Activated naive CD8-positive, alpha-beta T cell treated with anti-CD3 and anti-CD28 coated beads, Interleukin-2, amount 50 U/mL, for 24 hours (primary cell): Measurements from ENCODE around the gene PIK3AP1.
"Not testable (repeated sequence)": the region's sequence is repeated elsewhere in the genome, so short reads cannot be mapped to it uniquely, and the experiment has no call there.

Source experiments
- ATAC-seq: fragments of 150-1000 bp; cut with Tn5 transposase; one replicate; pipeline ENCODE4 v1.10.0; 2021
- DNase-seq: peaks from one replicate; pipeline ENCODE4 v3.0.0; 2021
- H3K27ac Mint-ChIP-seq: one replicate; pipeline ENCODE4 v1.8.0; 2021; ENCODE audit warnings: mild to moderate bottlenecking, mixed read lengths
- H3K27me3 Mint-ChIP-seq: one replicate; pipeline ENCODE4 v1.8.0; 2021; ENCODE audit warnings: mixed read lengths
- H3K36me3 Mint-ChIP-seq: one replicate; pipeline ENCODE4 v1.8.0; 2021; ENCODE audit warnings: low read depth, mixed read lengths
- H3K4me1 Mint-ChIP-seq: one replicate; pipeline ENCODE4 v1.8.0; 2021; ENCODE audit warnings: mixed read lengths
- H3K4me3 Mint-ChIP-seq: one replicate; pipeline ENCODE4 v1.8.0; 2021; ENCODE audit warnings: mild to moderate bottlenecking, moderate library complexity, mixed read lengths
- H3K9me3 Mint-ChIP-seq: one replicate; pipeline ENCODE4 v1.8.0; 2021; ENCODE audit warnings: mixed read lengths

PIK3AP1 gene

GRCh38 chr10:96576277-96576980, 143.9 kb downstream of the PIK3AP1 start:
- H3K9me3 Mint-ChIP-seq = no peaks in the 10 kb centered on the region
- peaks cover 58% of the 10 kb centered on the region for H3K4me1 Mint-ChIP-seq
- H3K36me3 Mint-ChIP-seq = peaks cover 58% of the 10 kb centered on the region
- no peak overlapping the region for H3K4me3 Mint-ChIP-seq
- no peaks in the 10 kb centered on the region for H3K27me3 Mint-ChIP-seq
- H3K27ac Mint-ChIP-seq = no peak overlapping the region
- ATAC-seq (no peak), DNase-seq (no peak)

- H3K4me1 Mint-ChIP-seq = peaks cover 47% of the 10 kb centered on the region
Observed at GRCh38 chr10:96574564-96574963, 145.8 kb downstream of the PIK3AP1 start.

GRCh38 chr10:96573036-96573435, 147.3 kb downstream of the PIK3AP1 start:
- peaks cover 38% of the 10 kb centered on the region for H3K4me1 Mint-ChIP-seq
- DNase-seq (no peak), ATAC-seq (no peak)
- no peak overlapping the region for H3K27ac Mint-ChIP-seq
- H3K36me3 Mint-ChIP-seq = peaks cover 55% of the 10 kb centered on the region
- no peaks in the 10 kb centered on the region for H3K27me3 Mint-ChIP-seq
- no peak overlapping the region for H3K4me3 Mint-ChIP-seq
- H3K9me3 Mint-ChIP-seq = no peaks in the 10 kb centered on the region

More at GRCh38 chr10:96574564-96574963, 145.8 kb downstream of the PIK3AP1 start:
- not testable (repeated sequence) for H3K27me3 Mint-ChIP-seq, H3K4me3 Mint-ChIP-seq, H3K27ac Mint-ChIP-seq, ATAC-seq, DNase-seq, H3K9me3 Mint-ChIP-seq
- peaks cover 56% of the 10 kb centered on the region for H3K36me3 Mint-ChIP-seq

- Mint-ChIP-seq H3K4me1 (peaks cover 34% of the 10 kb centered on the region), H3K36me3 (peaks cover 48% of the 10 kb centered on the region), H3K4me3 (no peak overlapping the region), H3K27me3 (no peaks in the 10 kb centered on the region), H3K27ac (no peak overlapping the region), H3K9me3 (no peaks in the 10 kb centered on the region)
- no peak for DNase-seq
- no peak for ATAC-seq
Observed at GRCh38 chr10:96570983-96571964, 149.0 kb downstream of the PIK3AP1 start.

- no peak for DNase-seq
- Mint-ChIP-seq H3K36me3 (peaks cover 43% of the 10 kb centered on the region), H3K27me3 (no peaks in the 10 kb centered on the region), H3K9me3 (no peaks in the 10 kb centered on the region), H3K4me1 (peaks cover 37% of the 10 kb centered on the region), H3K27ac (no peak overlapping the region), H3K4me3 (no peak overlapping the region)
- ATAC-seq = no peak
Observed at GRCh38 chr10:96570511-96570910, 149.8 kb downstream of the PIK3AP1 start.

GRCh38 chr10:96568402-96568801, 151.9 kb downstream of the PIK3AP1 start:
- DNase-seq (no peak), ATAC-seq (no peak)
- H3K27me3 Mint-ChIP-seq = no peaks in the 10 kb centered on the region
- H3K4me1 Mint-ChIP-seq = peaks cover 35% of the 10 kb centered on the region
- no peak overlapping the region for H3K4me3 Mint-ChIP-seq
- peaks cover 40% of the 10 kb centered on the region for H3K36me3 Mint-ChIP-seq
- no peaks in the 10 kb centered on the region for H3K9me3 Mint-ChIP-seq
- H3K27ac Mint-ChIP-seq = no peak overlapping the region

- peaks cover 28% of the 10 kb centered on the region for H3K4me1 Mint-ChIP-seq
- H3K27me3 Mint-ChIP-seq = no peaks in the 10 kb centered on the region
- no peaks in the 10 kb centered on the region for H3K9me3 Mint-ChIP-seq
- ATAC-seq (peak; percentile 80), DNase-seq (no peak)
- H3K4me3 Mint-ChIP-seq = no peak overlapping the region
- no peak overlapping the region for H3K27ac Mint-ChIP-seq
- H3K36me3 Mint-ChIP-seq = peaks cover 38% of the 10 kb centered on the region
Observed at GRCh38 chr10:96565774-96566173, 154.5 kb downstream of the PIK3AP1 start.

- Mint-ChIP-seq H3K4me3 (no peak overlapping the region), H3K4me1 (peaks cover 9% of the 10 kb centered on the region), H3K36me3 (peaks cover 42% of the 10 kb centered on the region), H3K9me3 (no peaks in the 10 kb centered on the region), H3K27ac (no peak overlapping the region), H3K27me3 (no peaks in the 10 kb centered on the region)
- ATAC-seq = no peak
- no peak for DNase-seq
Observed at GRCh38 chr10:96560966-96561887, 159.1 kb downstream of the PIK3AP1 start.

- H3K4me1 Mint-ChIP-seq = peaks cover 4% of the 10 kb centered on the region
- ATAC-seq = no peak
- no peak overlapping the region for H3K4me3 Mint-ChIP-seq
- H3K27me3 Mint-ChIP-seq = no peaks in the 10 kb centered on the region
- no peak overlapping the region for H3K27ac Mint-ChIP-seq
- DNase-seq = no peak
- H3K9me3 Mint-ChIP-seq = no peaks in the 10 kb centered on the region
- H3K36me3 Mint-ChIP-seq = peaks cover 42% of the 10 kb centered on the region
Observed at GRCh38 chr10:96560489-96560888, 159.8 kb downstream of the PIK3AP1 start.

- Mint-ChIP-seq H3K27ac (no peak overlapping the region), H3K36me3 (peaks cover 23% of the 10 kb centered on the region), H3K4me1 (no peaks in the 10 kb centered on the region), H3K4me3 (no peak overlapping the region), H3K27me3 (no peaks in the 10 kb centered on the region), H3K9me3 (no peaks in the 10 kb centered on the region)
- DNase-seq (no peak), ATAC-seq (no peak)
Observed at GRCh38 chr10:96556003-96556402, 164.3 kb downstream of the PIK3AP1 start.

- no peak for DNase-seq
- ATAC-seq = no peak
- H3K4me1 Mint-ChIP-seq = no peaks in the 10 kb centered on the region
- no peak overlapping the region for H3K27ac Mint-ChIP-seq
- H3K4me3 Mint-ChIP-seq = no peak overlapping the region
- peaks cover 22% of the 10 kb centered on the region for H3K36me3 Mint-ChIP-seq
- H3K9me3 Mint-ChIP-seq = no peaks in the 10 kb centered on the region
- no peaks in the 10 kb centered on the region for H3K27me3 Mint-ChIP-seq
Observed at GRCh38 chr10:96555330-96555729, 165.0 kb downstream of the PIK3AP1 start.

GRCh38 chr10:96548589-96548988, 171.7 kb downstream of the PIK3AP1 start:
- no peaks in the 10 kb centered on the region for H3K4me1 Mint-ChIP-seq
- DNase-seq (no peak), ATAC-seq (no peak)
- H3K4me3 Mint-ChIP-seq = no peak overlapping the region
- peaks cover 49% of the 10 kb centered on the region for H3K36me3 Mint-ChIP-seq
- H3K27ac Mint-ChIP-seq = peak overlapping the region; percentile 53
- H3K9me3 Mint-ChIP-seq = no peaks in the 10 kb centered on the region
- H3K27me3 Mint-ChIP-seq = no peaks in the 10 kb centered on the region

GRCh38 chr10:96545558-96545957, 174.8 kb downstream of the PIK3AP1 start:
- H3K27ac Mint-ChIP-seq, DNase-seq, H3K4me1 Mint-ChIP-seq, H3K4me3 Mint-ChIP-seq, H3K27me3 Mint-ChIP-seq, H3K9me3 Mint-ChIP-seq, ATAC-seq: not testable (repeated sequence)
- H3K36me3 Mint-ChIP-seq = peaks cover 59% of the 10 kb centered on the region
